Adrenal gland (tissue), 5 donors: ENCODE data around the gene H6PD.

ENCODE experiments used
- POLR2A ChIP-seq, 2 donors: fragments of 450-650 bp; IDR thresholded peaks; one replicate each; pipeline ENCODE4 v1.6.1; 2017; ENCODE audit warnings: antibody characterized with exemption in 2 of 2, mild to moderate bottlenecking in 2 of 2, moderate library complexity in 1 of 2
- TF ChIP-seq, protein P1 (sequence below), 6 experiments: fragments of 450-650 bp in 4 of 6; fragments of 200-600 bp in 2 of 6; sonication (generic) in 1 of 6; IDR thresholded peaks; 1 replicate in 5 of 6; 2 replicates in 1 of 6; pipeline versions ENCODE4 v1.5.1 to v1.8.0; 2016 to 2021; ENCODE audit warnings: antibody characterized with exemption in 6 of 6, mild to moderate bottlenecking in 2 of 6, moderate library complexity in 1 of 6
- donor health status: DM: no; HTN: no; CAD: no.

DNA sequence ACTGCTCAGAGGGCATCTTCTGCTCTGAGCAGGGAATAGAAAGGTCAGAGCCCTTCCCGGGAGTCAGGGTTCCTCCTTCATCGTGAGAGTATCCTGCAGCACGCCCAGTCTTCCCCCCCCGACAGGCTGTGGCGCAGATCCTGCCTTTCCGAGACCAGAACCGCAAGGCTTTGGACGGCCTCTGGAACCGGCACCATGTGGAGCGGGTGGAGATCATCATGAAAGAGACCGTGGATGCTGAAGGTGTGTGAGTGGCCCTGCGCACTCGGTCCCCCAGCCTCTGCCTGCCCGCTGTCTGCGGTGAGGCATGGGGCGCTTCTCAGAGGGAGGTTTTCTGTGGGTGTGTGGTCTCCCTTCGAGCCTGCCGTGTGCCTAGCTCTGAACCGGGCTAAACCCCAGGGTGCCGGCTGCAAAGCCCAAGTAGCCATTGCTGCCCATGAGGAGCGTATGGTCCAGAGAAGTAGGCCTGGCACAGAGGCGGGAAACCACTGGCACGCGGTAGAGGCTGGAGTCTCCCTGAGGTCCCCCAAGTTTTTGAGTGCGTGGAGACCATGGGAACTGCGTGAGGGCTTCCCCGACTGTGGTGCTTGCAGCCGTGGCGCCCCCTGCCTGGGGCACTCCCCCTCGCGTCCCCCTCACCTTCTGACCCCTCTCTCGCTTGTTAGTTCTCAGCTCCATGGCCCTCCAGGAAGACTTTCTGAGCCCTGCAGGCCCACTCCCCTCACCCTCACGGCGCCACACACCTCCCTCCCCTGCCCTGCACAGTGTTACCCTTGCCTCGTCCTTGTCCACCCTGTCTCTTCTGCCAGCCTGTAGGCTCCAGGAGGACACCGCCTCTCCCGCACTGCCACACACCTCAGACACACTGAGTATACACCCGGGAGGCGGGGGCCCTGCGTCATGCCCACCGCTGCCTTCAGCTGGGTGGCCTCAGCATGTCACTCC, 12.5 kb downstream of the H6PD start:
- TF ChIP-seq, protein P1, sequence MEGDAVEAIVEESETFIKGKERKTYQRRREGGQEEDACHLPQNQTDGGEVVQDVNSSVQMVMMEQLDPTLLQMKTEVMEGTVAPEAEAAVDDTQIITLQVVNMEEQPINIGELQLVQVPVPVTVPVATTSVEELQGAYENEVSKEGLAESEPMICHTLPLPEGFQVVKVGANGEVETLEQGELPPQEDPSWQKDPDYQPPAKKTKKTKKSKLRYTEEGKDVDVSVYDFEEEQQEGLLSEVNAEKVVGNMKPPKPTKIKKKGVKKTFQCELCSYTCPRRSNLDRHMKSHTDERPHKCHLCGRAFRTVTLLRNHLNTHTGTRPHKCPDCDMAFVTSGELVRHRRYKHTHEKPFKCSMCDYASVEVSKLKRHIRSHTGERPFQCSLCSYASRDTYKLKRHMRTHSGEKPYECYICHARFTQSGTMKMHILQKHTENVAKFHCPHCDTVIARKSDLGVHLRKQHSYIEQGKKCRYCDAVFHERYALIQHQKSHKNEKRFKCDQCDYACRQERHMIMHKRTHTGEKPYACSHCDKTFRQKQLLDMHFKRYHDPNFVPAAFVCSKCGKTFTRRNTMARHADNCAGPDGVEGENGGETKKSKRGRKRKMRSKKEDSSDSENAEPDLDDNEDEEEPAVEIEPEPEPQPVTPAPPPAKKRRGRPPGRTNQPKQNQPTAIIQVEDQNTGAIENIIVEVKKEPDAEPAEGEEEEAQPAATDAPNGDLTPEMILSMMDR (IDR thresholded peaks at IDR 0.05), result no peak
- no peak for TF ChIP-seq POLR2A (IDR thresholded peaks at IDR 0.05)
